Activated CD4-positive, alpha-beta T cell treated with anti-CD3 and anti-CD28 coated beads, Interleukin-2, amount 50 U/mL, for 24 hours (primary cell): ENCODE results near the gene TET2.

Source experiments
- DNase-seq, 2 donors: peaks; one replicate each; pipeline ENCODE4 v3.0.0-alpha.2; 2020; ENCODE audit warnings: low read depth in 1 of 2, low spot score in 1 of 2

Gene TET2

GRCh38 chr4:105140684-105141490 lies 5.8 kb upstream of the TET2 start:
- DNase-seq, result peak in 1 of 2 donors; percentile 37

GRCh38 chr4:105145156-105145902 lies 1.3 kb upstream of the TET2 start:
- DNase-seq, result no peak

GRCh38 chr4:105145903-105146275 lies 787 bp upstream of the TET2 start:
- peak; percentile 5 to 32 for DNase-seq

GRCh38 chr4:105147016-105147552 lies 408 bp downstream of the TET2 start:
- no peak for DNase-seq

- peak in 1 of 2 donors; percentile 11 for DNase-seq
Measured at GRCh38 chr4:105147553-105148161, 981 bp downstream of the TET2 start.

GRCh38 chr4:105148356-105148755 lies 1.7 kb downstream of the TET2 start:
- no peak for DNase-seq

GRCh38 chr4:105148776-105149175 lies 2.1 kb downstream of the TET2 start:
- no peak for DNase-seq

GRCh38 chr4:105149771-105150170 lies 3.1 kb downstream of the TET2 start:
- DNase-seq, result no peak

GRCh38 chr4:105150503-105150902 lies 3.8 kb downstream of the TET2 start:
- no peak for DNase-seq

GRCh38 chr4:105153749-105154148 lies 7.1 kb downstream of the TET2 start:
- DNase-seq, result no peak

- no peak for DNase-seq
Measured at GRCh38 chr4:105154576-105154975, 7.9 kb downstream of the TET2 start.

GRCh38 chr4:105155426-105155825 lies 8.8 kb downstream of the TET2 start:
- no peak for DNase-seq

- DNase-seq, result no peak
Measured at GRCh38 chr4:105158837-105159236, 12.2 kb downstream of the TET2 start.

- DNase-seq, result no peak
Measured at GRCh38 chr4:105162123-105162796, 15.6 kb downstream of the TET2 start.

- DNase-seq, result no peak
Measured at GRCh38 chr4:105164548-105164947, 17.9 kb downstream of the TET2 start.

GRCh38 chr4:105166066-105166465 lies 19.4 kb downstream of the TET2 start:
- no peak for DNase-seq

- DNase-seq, result no peak
Measured at GRCh38 chr4:105170711-105171110, 24.0 kb downstream of the TET2 start.

- DNase-seq, result no peak
Measured at GRCh38 chr4:105171912-105172311, 25.2 kb downstream of the TET2 start.

- DNase-seq, result no peak
Measured at GRCh38 chr4:105174098-105174497, 27.4 kb downstream of the TET2 start.

GRCh38 chr4:105179539-105180401 lies 33.1 kb downstream of the TET2 start:
- no peak for DNase-seq
